ENCODE data around the gene SPACDR. TPM values are rescaled to one million over a fixed set of nuclear protein-coding genes. Genes with fewer than 3 reads are reported as not detected.
A peak's percentile ranks its signal among the peaks of the same experiment; 100 is the strongest.

Gene SPACDR
- total and polyA plus RNA-seq, 2 donors, result 0.76 to 2.4 TPM

DNA sequence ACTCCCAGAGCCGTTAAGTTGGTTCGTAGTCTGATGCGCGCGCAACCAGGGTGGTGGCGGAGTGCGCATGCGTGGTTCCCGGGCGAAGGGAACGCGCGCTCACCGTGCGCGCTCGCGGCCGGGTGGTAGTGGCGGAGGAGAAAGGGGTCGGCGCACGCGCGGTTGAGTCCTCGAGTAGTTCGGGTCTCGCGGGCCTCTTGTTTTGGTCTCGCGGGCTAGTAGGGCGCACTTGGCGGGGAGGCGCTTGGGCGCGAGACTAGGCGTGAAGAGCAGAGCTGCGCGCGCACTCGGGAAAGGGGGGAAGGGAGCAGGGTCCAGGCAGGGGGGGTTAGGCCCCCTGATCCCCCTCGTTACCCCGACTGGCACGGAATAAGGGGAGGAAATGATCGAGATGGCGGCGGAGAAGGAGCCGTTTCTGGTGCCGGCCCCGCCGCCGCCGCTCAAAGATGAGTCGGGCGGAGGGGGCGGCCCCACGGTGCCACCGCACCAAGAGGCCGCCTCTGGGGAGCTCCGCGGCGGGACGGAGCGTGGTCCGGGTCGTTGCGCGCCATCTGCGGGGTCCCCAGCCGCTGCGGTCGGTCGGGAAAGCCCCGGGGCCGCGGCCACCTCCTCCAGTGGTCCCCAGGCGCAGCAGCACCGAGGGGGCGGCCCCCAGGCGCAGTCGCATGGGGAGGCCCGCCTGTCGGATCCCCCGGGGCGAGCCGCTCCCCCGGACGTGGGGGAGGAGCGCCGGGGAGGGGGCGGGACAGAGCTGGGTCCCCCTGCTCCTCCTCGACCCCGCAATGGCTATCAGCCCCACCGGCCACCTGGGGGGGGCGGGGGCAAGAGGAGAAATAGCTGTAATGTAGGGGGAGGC, 34.2 kb downstream of the SPACDR start, which contains the start of gene MEPCE:
Gene MEPCE (plus strand): TSS at position 195 of the 856 bp plus-strand sequence. CDS start 188 bp downstream, at position 383.
- Histone ChIP-seq H3K36me3 (ENCODE audit: control insufficient read depth in 2 of 2, insufficient read depth in 2 of 2, low read length in 1 of 2) (peaks cover 34 to 39% of the 10 kb centered on the region in 2 donors), H3K9me3 (ENCODE audit: control insufficient read depth in 2 of 2, insufficient read depth in 1 of 2, low read length in 1 of 2) (peaks cover 2 to 9% of the 10 kb centered on the region in 2 donors), H3K27ac (ENCODE audit: low read depth in 1 of 2, low read length in 1 of 2) (peak within 1 kb of the TSS; percentile 99 to 100), H3K4me1 (ENCODE audit: control insufficient read depth in 2 of 2, insufficient read depth in 2 of 2, low read length in 2 of 2) (peaks cover 31 to 51% of the 10 kb centered on the region in 2 donors), H3K4me3 (ENCODE audit: low read length in 2 of 2) (peak within 1 kb of the TSS; percentile 84 to 93), H3K27me3 (ENCODE audit: control insufficient read depth in 2 of 2, insufficient read depth in 1 of 2, low read length in 1 of 2) (no peaks in the 10 kb centered on the region)
- DNase-seq (ENCODE audit: low read depth in 6 of 9, low spot score in 9 of 9), result peak; percentile 88 to 98 (median 94)
- WGBS, result under 1% methylated on average over 95 of the region's 95 CpGs

DNA sequence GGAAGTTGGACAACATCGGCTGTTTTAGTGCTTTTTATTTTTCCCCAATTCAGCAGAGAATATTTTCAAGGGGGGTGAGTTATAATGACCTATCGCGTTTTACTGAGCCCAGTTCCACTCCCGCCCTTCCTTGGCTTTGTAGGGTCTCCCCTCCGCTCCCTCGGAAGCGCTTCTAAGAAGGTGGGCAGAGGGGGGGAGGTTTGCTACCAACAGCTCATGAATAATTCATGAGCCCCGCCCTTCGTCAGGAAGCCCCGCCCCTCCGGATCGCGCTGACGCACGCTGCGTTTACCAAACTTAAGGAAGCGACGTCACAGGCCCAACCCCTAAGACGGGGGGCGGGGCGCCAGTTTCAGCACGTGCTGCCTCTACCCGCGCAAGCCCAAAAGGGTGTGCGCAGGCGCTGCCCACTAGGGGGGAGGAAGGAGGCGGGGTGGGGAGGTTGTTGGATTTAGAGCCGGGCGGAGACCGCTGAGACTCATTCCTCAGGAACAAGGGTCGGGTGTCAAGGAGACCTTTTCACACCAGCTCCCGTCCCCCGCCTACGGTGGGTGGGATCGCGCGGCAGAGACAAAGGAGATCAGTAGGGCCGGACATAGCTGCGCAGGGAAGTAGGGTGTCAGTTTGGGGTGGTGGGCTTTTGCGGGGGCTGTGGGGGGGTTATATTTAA, 35.0 kb downstream of the SPACDR start:
- peak; percentile 98 to 100 (median 100) for DNase-seq (ENCODE audit: low read depth in 6 of 9, low spot score in 9 of 9)
- H3K9me3 ChIP-seq (ENCODE audit: control insufficient read depth in 2 of 2, insufficient read depth in 1 of 2, low read length in 1 of 2), result peaks cover 2 to 9% of the 10 kb centered on the region in 2 donors

DNA sequence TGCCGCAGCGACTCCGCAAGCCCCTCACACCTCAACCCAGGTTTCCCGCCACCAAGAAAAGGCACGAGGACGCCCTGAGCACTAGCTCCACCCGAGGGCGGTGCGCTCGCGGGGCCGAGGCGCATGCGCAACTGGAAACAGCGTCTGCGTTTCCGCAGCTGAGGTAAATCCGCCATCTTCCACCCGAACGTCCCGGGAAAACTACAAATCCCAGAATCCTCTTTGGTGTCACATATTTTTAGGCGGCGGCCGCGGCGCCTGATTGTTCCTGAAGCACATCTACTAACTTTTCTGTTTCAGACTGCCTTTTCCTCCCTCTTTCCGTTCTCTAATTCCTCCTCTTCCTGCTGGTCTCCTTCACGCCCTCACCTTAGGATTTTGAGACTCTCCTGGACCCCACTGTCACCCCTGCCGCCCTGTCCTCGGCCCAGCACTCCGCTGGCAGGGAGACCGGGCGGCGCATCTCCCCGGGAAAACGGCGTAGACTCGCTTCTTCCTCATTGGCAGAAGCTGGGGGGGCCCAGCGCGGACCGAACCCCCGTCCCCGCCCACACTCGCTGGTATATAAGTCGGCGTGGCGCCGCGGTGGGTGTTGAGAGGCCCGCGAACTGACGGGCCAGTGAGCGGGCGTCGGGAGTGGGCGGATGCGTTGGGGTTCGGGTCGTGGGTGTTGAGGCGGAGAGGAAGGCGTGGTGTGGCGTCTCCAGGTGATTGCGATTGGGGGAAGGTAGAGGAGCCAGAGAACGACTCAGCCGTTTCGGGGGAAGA, 35.7 kb downstream of the SPACDR start, which contains the start of gene ZCWPW1:
Gene ZCWPW1 (minus strand): TSS at position 505 of the 768 bp plus-strand sequence. CDS start 8,054 bp downstream, outside the sequence.
- Histone ChIP-seq H3K27ac (ENCODE audit: low read depth in 1 of 2, low read length in 1 of 2) (peak within 1 kb of the TSS; percentile 99 to 100), H3K9me3 (ENCODE audit: control insufficient read depth in 2 of 2, insufficient read depth in 1 of 2, low read length in 1 of 2) (peaks cover 2 to 9% of the 10 kb centered on the region in 2 donors), H3K27me3 (ENCODE audit: control insufficient read depth in 2 of 2, insufficient read depth in 1 of 2, low read length in 1 of 2) (no peaks in the 10 kb centered on the region), H3K36me3 (ENCODE audit: control insufficient read depth in 2 of 2, insufficient read depth in 2 of 2, low read length in 1 of 2) (peaks cover 22 to 25% of the 10 kb centered on the region in 2 donors), H3K4me1 (ENCODE audit: control insufficient read depth in 2 of 2, insufficient read depth in 2 of 2, low read length in 2 of 2) (peaks cover 18 to 37% of the 10 kb centered on the region in 2 donors), H3K4me3 (ENCODE audit: low read length in 2 of 2) (peak within 1 kb of the TSS; percentile 84 to 93)
- under 1% methylated on average over 66 of the region's 66 CpGs for WGBS
- DNase-seq (ENCODE audit: low read depth in 6 of 9, low spot score in 9 of 9), result peak; percentile 97 to 100 (median 98)

More for the DNA sequence above, 35.0 kb downstream of the SPACDR start:
- WGBS, result under 1% methylated on average over 40 of the region's 40 CpGs
- peaks cover 24 to 44% of the 10 kb centered on the region in 2 donors for H3K4me1 ChIP-seq (ENCODE audit: control insufficient read depth in 2 of 2, insufficient read depth in 2 of 2, low read length in 2 of 2)
- H3K27me3 ChIP-seq (ENCODE audit: control insufficient read depth in 2 of 2, insufficient read depth in 1 of 2, low read length in 1 of 2), result no peaks in the 10 kb centered on the region
- H3K36me3 ChIP-seq (ENCODE audit: control insufficient read depth in 2 of 2, insufficient read depth in 2 of 2, low read length in 1 of 2), result peaks cover 29 to 32% of the 10 kb centered on the region in 2 donors
- H3K27ac ChIP-seq (ENCODE audit: low read depth in 1 of 2, low read length in 1 of 2), result peak overlapping the region; percentile 99 to 100
- peak overlapping the region; percentile 84 to 93 for H3K4me3 ChIP-seq (ENCODE audit: low read length in 2 of 2)

DNA sequence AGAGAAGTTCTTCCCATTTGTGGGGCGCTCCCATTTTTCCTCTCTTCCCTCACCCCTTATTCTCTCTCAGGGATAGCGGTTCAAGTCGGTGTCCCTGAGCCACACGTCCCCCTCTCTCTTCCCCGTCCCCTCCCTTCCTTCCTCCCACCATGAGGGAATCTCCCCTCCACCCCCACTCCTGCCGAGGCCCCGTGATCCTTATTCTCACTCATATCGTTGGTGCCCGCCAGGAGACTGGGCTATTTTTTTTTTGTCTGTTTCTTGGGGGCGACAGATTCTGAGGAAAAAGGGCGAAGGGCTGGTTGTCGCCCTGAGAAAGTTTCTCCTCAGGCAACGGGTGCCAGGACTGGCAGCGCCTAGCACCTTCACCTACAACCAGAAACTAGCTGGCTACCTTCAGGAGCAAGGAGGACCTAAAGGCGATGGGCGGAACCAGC, 36.3 kb downstream of the SPACDR start:
- H3K4me1 ChIP-seq (ENCODE audit: control insufficient read depth in 2 of 2, insufficient read depth in 2 of 2, low read length in 2 of 2), result peaks cover 18 to 31% of the 10 kb centered on the region in 2 donors
- H3K36me3 ChIP-seq (ENCODE audit: control insufficient read depth in 2 of 2, insufficient read depth in 2 of 2, low read length in 1 of 2), result peaks cover 17 to 19% of the 10 kb centered on the region in 2 donors
- H3K9me3 ChIP-seq (ENCODE audit: control insufficient read depth in 2 of 2, insufficient read depth in 1 of 2, low read length in 1 of 2), result peaks cover 2 to 9% of the 10 kb centered on the region in 2 donors
- H3K4me3 ChIP-seq (ENCODE audit: low read length in 2 of 2), result peak overlapping the region in 1 of 2 donors; percentile 84
- peak overlapping the region; percentile 64 to 99 for H3K27ac ChIP-seq (ENCODE audit: low read depth in 1 of 2, low read length in 1 of 2)
- no peaks in the 10 kb centered on the region for H3K27me3 ChIP-seq (ENCODE audit: control insufficient read depth in 2 of 2, insufficient read depth in 1 of 2, low read length in 1 of 2)
- WGBS, result 58% methylated on average over 16 of the region's 16 CpGs
- no peak for DNase-seq (ENCODE audit: low read depth in 6 of 9, low spot score in 9 of 9)

DNA sequence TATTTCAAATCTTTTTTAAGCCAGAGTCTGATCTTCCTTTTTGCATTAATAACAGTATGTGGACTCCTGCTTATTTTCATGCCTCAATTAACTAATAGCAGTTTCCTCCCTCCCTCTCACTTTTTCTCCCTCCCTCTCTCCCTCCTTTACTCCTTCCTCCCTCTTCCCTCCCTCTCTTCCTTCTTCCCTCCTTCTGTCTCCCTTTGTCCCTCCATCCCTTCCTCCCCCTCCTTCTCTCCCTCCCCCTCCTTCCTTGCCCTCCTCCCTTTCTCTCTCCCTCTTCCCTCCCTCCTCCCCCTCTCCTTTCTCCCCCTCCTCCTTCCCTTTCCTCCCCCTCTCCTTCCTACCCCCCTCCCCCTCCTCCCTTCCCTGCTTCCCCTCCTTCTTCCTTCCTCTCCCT, 37.5 kb downstream of the SPACDR start:
- Histone ChIP-seq H3K36me3 (ENCODE audit: control insufficient read depth in 2 of 2, insufficient read depth in 2 of 2, low read length in 1 of 2) (peaks cover 6 to 8% of the 10 kb centered on the region in 2 donors), H3K27me3 (ENCODE audit: control insufficient read depth in 2 of 2, insufficient read depth in 1 of 2, low read length in 1 of 2) (no peaks in the 10 kb centered on the region), H3K27ac (ENCODE audit: low read depth in 1 of 2, low read length in 1 of 2) (no peak overlapping the region), H3K9me3 (ENCODE audit: control insufficient read depth in 2 of 2, insufficient read depth in 1 of 2, low read length in 1 of 2) (peaks cover 2 to 9% of the 10 kb centered on the region in 2 donors), H3K4me1 (ENCODE audit: control insufficient read depth in 2 of 2, insufficient read depth in 2 of 2, low read length in 2 of 2) (peaks cover 11 to 18% of the 10 kb centered on the region in 2 donors), H3K4me3 (ENCODE audit: low read length in 2 of 2) (no peak overlapping the region)
- DNase-seq (ENCODE audit: low read depth in 6 of 9, low spot score in 9 of 9), result no peak

DNA sequence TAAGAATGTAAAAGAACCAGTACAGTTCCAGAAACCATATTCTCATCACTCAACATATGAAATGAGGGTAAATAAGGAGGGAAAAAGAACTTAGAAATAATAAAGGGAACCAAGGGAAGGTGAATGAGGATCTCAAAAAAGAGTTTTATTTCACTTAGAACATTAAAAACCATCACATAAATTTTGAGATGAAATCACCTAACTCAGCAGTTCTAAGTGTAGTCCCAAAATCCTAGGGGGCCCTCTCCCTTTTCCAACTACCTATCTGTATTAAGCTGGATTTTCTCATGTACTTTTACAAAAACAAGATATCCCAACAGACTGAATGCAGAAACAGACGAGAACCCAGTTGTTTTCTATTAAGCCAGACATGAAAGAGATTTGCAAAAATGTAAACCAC, 38.7 kb downstream of the SPACDR start:
- no peak overlapping the region for H3K27ac ChIP-seq (ENCODE audit: low read depth in 1 of 2, low read length in 1 of 2)
- H3K9me3 ChIP-seq (ENCODE audit: control insufficient read depth in 2 of 2, insufficient read depth in 1 of 2, low read length in 1 of 2), result peaks cover 2 to 9% of the 10 kb centered on the region in 2 donors
- no peak overlapping the region for H3K4me3 ChIP-seq (ENCODE audit: low read length in 2 of 2)
- peaks cover 0 to 6% of the 10 kb centered on the region in 2 donors for H3K4me1 ChIP-seq (ENCODE audit: control insufficient read depth in 2 of 2, insufficient read depth in 2 of 2, low read length in 2 of 2)
- no peaks in the 10 kb centered on the region for H3K27me3 ChIP-seq (ENCODE audit: control insufficient read depth in 2 of 2, insufficient read depth in 1 of 2, low read length in 1 of 2)
- DNase-seq (ENCODE audit: low read depth in 6 of 9, low spot score in 9 of 9), result no peak
- WGBS, result 35% methylated on average over 1 of the region's 1 CpG
- no peaks in the 10 kb centered on the region for H3K36me3 ChIP-seq (ENCODE audit: control insufficient read depth in 2 of 2, insufficient read depth in 2 of 2, low read length in 1 of 2)

DNA sequence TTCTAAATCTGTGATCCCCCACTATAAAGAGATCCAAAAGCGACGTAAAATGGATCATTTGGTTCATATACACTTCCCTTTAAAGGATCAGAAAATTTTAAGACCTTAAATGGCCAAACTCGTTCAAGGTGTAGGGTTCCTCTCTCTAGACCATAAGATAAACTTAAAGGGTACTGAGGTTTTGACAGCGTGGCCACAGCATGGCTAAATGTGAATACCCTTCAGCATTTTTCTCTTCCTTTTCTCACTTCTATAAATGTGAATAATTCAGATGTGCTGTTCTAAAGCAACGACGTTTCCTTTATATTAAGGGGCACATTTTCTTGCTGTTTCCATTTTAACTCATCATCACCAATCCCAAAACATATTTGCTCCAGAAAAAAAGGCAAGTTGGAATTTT, 40.7 kb downstream of the SPACDR start:
- WGBS, result 87% methylated on average over 6 of the region's 6 CpGs

DNA sequence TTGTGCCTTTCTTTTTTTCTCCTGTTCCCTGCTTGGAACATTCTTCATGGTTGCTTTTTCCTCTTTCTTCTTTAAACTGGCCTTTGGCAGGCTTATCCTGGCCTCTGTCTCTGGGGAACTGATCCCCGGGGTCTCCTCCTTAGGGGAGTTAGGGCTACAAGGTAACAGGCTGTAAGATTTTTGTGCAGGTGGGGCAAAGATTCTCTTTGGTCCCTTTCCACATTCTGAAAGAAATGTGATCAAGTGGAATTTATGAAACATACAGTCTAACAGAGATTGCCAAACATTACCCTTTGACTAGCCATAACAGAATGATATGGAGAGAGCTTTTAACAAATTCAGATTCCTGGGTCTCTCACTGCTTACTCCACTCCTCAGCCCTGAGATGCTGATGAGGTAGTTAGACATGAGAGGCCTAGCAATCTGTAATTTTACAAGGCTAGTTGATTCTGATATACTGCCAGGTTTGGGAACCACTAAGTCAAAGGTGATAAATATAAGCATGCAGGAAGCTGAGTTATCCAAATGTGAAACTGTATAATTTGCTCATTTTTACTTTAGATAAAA, 44.3 kb downstream of the SPACDR start:
- H3K27me3 ChIP-seq (ENCODE audit: control insufficient read depth in 2 of 2, insufficient read depth in 1 of 2, low read length in 1 of 2), result no peaks in the 10 kb centered on the region
- H3K9me3 ChIP-seq (ENCODE audit: control insufficient read depth in 2 of 2, insufficient read depth in 1 of 2, low read length in 1 of 2), result no peaks in the 10 kb centered on the region
- no peak for DNase-seq (ENCODE audit: low read depth in 6 of 9, low spot score in 9 of 9)
- no peaks in the 10 kb centered on the region for H3K36me3 ChIP-seq (ENCODE audit: control insufficient read depth in 2 of 2, insufficient read depth in 2 of 2, low read length in 1 of 2)
- no peak overlapping the region for H3K4me3 ChIP-seq (ENCODE audit: low read length in 2 of 2)
- H3K27ac ChIP-seq (ENCODE audit: low read depth in 1 of 2, low read length in 1 of 2), result no peak overlapping the region
- H3K4me1 ChIP-seq (ENCODE audit: control insufficient read depth in 2 of 2, insufficient read depth in 2 of 2, low read length in 2 of 2), result no peaks in the 10 kb centered on the region
- 94% methylated on average over 1 of the region's 1 CpG for WGBS

More for the DNA sequence above, 40.7 kb downstream of the SPACDR start:
- H3K27me3 ChIP-seq (ENCODE audit: control insufficient read depth in 2 of 2, insufficient read depth in 1 of 2, low read length in 1 of 2), result no peaks in the 10 kb centered on the region
- no peak overlapping the region for H3K27ac ChIP-seq (ENCODE audit: low read depth in 1 of 2, low read length in 1 of 2)
- DNase-seq (ENCODE audit: low read depth in 6 of 9, low spot score in 9 of 9), result no peak
- peaks cover 2 to 9% of the 10 kb centered on the region in 2 donors for H3K9me3 ChIP-seq (ENCODE audit: control insufficient read depth in 2 of 2, insufficient read depth in 1 of 2, low read length in 1 of 2)
- no peak overlapping the region for H3K4me3 ChIP-seq (ENCODE audit: low read length in 2 of 2)
- peaks cover 0 to 5% of the 10 kb centered on the region in 2 donors for H3K4me1 ChIP-seq (ENCODE audit: control insufficient read depth in 2 of 2, insufficient read depth in 2 of 2, low read length in 2 of 2)
- H3K36me3 ChIP-seq (ENCODE audit: control insufficient read depth in 2 of 2, insufficient read depth in 2 of 2, low read length in 1 of 2), result no peaks in the 10 kb centered on the region

All from thymus (tissue), 11 donors.